Activated T-helper 1 cell treated with anti-CD3 and anti-CD28 coated beads, Interleukin-12 subunit alpha, Interleukin-12 subunit beta, Interleukin-2, Interleukin-4 antibody, amounts not matched to agents 30 ng/mL and 10 ng/mL and 1 ng/mL, durations not matched to agents 14 hours and 24 hours and 36 hours (primary cell): ENCODE results near the gene WNK1. TPM values are rescaled to one million over a fixed set of nuclear protein-coding genes. Genes with fewer than 3 reads are reported as not detected.

Experiments
- DNase-seq: peaks from one replicate; pipeline ENCODE4 v3.0.0; 2021; ENCODE audit warnings: low spot score
- H3K27ac Mint-ChIP-seq: one replicate; pipeline ENCODE4 v1.8.0; 2021; ENCODE audit warnings: mild to moderate bottlenecking, mixed read lengths
- H3K27me3 Mint-ChIP-seq: one replicate; pipeline ENCODE4 v1.8.0; 2022; ENCODE audit warnings: mild to moderate bottlenecking, moderate library complexity, mixed read lengths; ENCODE audit not compliant: insufficient read depth
- H3K36me3 Mint-ChIP-seq: one replicate; pipeline ENCODE4 v1.8.0; 2021; ENCODE audit warnings: low read depth, mixed read lengths
- H3K4me1 Mint-ChIP-seq: one replicate; pipeline ENCODE4 v1.8.0; 2021; ENCODE audit warnings: low read depth, mixed read lengths
- H3K4me3 Mint-ChIP-seq: one replicate; pipeline ENCODE4 v1.8.0; 2021; ENCODE audit warnings: mild to moderate bottlenecking, moderate library complexity, mixed read lengths
- H3K9me3 Mint-ChIP-seq: one replicate; pipeline ENCODE4 v1.8.0; 2021; ENCODE audit warnings: mixed read lengths
- intact Hi-C: fragments of 100-400 bp; cut with micrococcal nuclease; formaldehyde crosslinking; loops from one replicate; pipeline ENCODE4 v1.15.1; 2024
- total RNA-seq: library from RNA; stranded (reverse); gene quantifications from 2 replicates; pipeline ENCODE4 v1.2.3, GENCODE V29; 2022

WNK1 gene
- total RNA-seq, 1 donor from 2014 or later, result 178 TPM

- intact Hi-C loops, result loop anchor here (5.0 kb wide), 1 partner anchor 42 kb away; the partner anchor contains the start of gene RAD52
- DNase-seq, result no peak
- Mint-ChIP-seq H3K36me3 (peaks cover 73% of the 10 kb centered on the region), H3K27ac (peak overlapping the region; percentile 33), H3K4me1 (peaks cover 33% of the 10 kb centered on the region), H3K27me3 (no peaks in the 10 kb centered on the region), H3K4me3 (peak overlapping the region; percentile 1), H3K9me3 (no peaks in the 10 kb centered on the region)
Measured at GRCh38 chr12:905261-906031, 153.1 kb downstream of the WNK1 start.

DNA sequence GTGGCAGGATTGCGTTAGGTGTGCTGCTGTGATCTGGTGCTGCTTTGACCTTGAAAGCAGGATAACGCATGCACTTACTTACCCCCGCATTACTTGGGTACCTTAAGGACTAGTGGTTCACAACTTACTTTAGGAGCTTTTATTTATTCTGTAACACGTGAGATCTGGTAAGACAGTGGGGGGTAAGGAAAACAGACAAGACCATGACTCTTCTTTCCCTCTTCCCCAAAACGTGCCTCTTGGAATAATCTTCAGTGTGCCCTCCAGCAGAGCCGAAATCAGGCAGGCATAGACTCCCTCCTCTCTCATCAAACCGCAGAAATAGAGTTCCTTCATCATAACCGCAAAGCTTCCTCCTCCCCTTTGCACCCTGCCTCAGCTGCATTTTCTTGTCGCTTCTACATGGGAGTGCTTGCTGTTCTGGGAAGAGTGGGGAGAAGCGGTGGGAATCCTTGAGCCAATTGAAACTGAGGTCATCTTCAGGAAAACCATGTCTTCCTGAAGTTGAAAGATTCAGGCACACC is 153.7 kb downstream of the WNK1 start:
- Mint-ChIP-seq H3K9me3 (no peaks in the 10 kb centered on the region), H3K4me3 (no peak overlapping the region), H3K27ac (peak overlapping the region; percentile 49), H3K27me3 (no peaks in the 10 kb centered on the region), H3K36me3 (peaks cover 67% of the 10 kb centered on the region), H3K4me1 (peaks cover 33% of the 10 kb centered on the region)
- intact Hi-C loops, result loop anchor here (5.0 kb wide), 1 partner anchor 41 kb away; the partner anchor contains the start of gene RAD52
- DNase-seq, result no peak

GRCh38 chr12:907413-908185 is 155.2 kb downstream of the WNK1 start:
- Mint-ChIP-seq H3K36me3 (peaks cover 55% of the 10 kb centered on the region), H3K4me3 (no peak overlapping the region), H3K27me3 (no peaks in the 10 kb centered on the region), H3K4me1 (peaks cover 33% of the 10 kb centered on the region), H3K9me3 (no peaks in the 10 kb centered on the region), H3K27ac (peak overlapping the region; percentile 7)
- intact Hi-C loops, result loop anchor here (5.0 kb wide), 1 partner anchor 40 kb away; the partner anchor contains the start of gene RAD52
- no peak for DNase-seq

- H3K9me3 Mint-ChIP-seq, result no peaks in the 10 kb centered on the region
- H3K36me3 Mint-ChIP-seq, result peaks cover 58% of the 10 kb centered on the region
- no peak overlapping the region for H3K4me3 Mint-ChIP-seq
- DNase-seq, result no peak
- H3K27ac Mint-ChIP-seq, result peak overlapping the region; percentile 2
- intact Hi-C loops, result loop anchor here (5.0 kb wide), 1 partner anchor 37 kb away; the partner anchor contains the start of gene RAD52
- peaks cover 38% of the 10 kb centered on the region for H3K4me1 Mint-ChIP-seq
- H3K27me3 Mint-ChIP-seq, result no peaks in the 10 kb centered on the region
Measured at GRCh38 chr12:909861-910260, 157.5 kb downstream of the WNK1 start.

- Mint-ChIP-seq H3K4me3 (no peak overlapping the region), H3K27me3 (no peaks in the 10 kb centered on the region), H3K36me3 (peaks cover 57% of the 10 kb centered on the region), H3K27ac (no peak overlapping the region), H3K9me3 (no peaks in the 10 kb centered on the region), H3K4me1 (peaks cover 38% of the 10 kb centered on the region)
- intact Hi-C loops, result no loop called here
- DNase-seq, result no peak
Measured at GRCh38 chr12:910416-910815, 158.0 kb downstream of the WNK1 start.

GRCh38 chr12:911191-911826 is 158.9 kb downstream of the WNK1 start:
- H3K4me3 Mint-ChIP-seq, result no peak overlapping the region
- intact Hi-C loops, result no loop called here
- H3K27ac Mint-ChIP-seq, result no peak overlapping the region
- H3K9me3 Mint-ChIP-seq, result no peaks in the 10 kb centered on the region
- no peaks in the 10 kb centered on the region for H3K27me3 Mint-ChIP-seq
- peaks cover 30% of the 10 kb centered on the region for H3K4me1 Mint-ChIP-seq
- no peak for DNase-seq
- peaks cover 48% of the 10 kb centered on the region for H3K36me3 Mint-ChIP-seq

- intact Hi-C loops, result no loop called here
- no peak for DNase-seq
- Mint-ChIP-seq H3K27ac (no peak overlapping the region), H3K4me3 (no peak overlapping the region), H3K9me3 (no peaks in the 10 kb centered on the region), H3K27me3 (no peaks in the 10 kb centered on the region), H3K4me1 (peaks cover 23% of the 10 kb centered on the region), H3K36me3 (peaks cover 46% of the 10 kb centered on the region)
Measured at GRCh38 chr12:912466-913235, 160.3 kb downstream of the WNK1 start.

DNA sequence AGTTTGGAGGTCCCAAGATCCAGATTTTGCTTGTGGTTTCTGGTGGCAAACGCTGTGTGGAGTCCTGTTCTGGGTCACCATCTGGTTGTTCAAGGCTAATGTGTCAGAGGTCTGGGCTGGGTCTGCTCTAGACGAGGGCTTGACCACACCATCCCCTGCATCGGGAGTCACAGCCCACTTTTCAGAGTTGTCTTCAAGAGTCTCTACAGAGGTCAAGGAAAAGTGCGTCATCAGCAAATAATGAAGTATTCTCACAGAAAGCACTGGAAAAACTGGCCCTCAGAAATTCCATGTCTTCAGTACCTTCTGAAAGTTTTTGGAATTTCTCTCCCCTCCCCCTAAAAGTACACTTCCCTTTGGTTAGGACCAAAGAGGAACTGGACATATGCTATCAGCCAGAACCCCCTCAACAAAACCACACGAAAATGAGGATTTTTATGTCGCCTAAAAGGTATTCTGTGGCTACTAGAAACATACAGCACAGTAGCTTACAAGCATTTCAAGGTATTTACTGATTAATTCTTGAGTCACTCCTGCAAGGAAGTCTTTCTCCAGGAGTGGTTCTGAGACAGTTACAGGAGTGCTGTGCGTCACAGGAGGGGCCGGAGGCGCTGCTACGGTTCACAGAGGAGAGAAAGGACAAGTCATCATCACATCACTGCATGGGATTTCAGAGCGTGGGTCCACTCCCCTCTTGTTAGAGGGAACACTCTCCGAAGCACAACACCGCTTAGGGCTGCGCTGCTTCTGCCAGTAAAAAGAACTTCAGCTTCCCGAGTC is 161.7 kb downstream of the WNK1 start:
- intact Hi-C loops, result no loop called here
- Mint-ChIP-seq H3K4me3 (no peak overlapping the region), H3K9me3 (no peaks in the 10 kb centered on the region), H3K4me1 (peaks cover 18% of the 10 kb centered on the region), H3K27ac (no peak overlapping the region), H3K27me3 (no peaks in the 10 kb centered on the region), H3K36me3 (peaks cover 40% of the 10 kb centered on the region)
- no peak for DNase-seq

- H3K27ac Mint-ChIP-seq, result no peak overlapping the region
- H3K9me3 Mint-ChIP-seq, result no peaks in the 10 kb centered on the region
- H3K27me3 Mint-ChIP-seq, result no peaks in the 10 kb centered on the region
- peaks cover 33% of the 10 kb centered on the region for H3K36me3 Mint-ChIP-seq
- H3K4me1 Mint-ChIP-seq, result peaks cover 18% of the 10 kb centered on the region
- intact Hi-C loops, result no loop called here
- DNase-seq, result no peak
- no peak overlapping the region for H3K4me3 Mint-ChIP-seq
Measured at GRCh38 chr12:915090-915489, 162.7 kb downstream of the WNK1 start.

- Mint-ChIP-seq H3K4me3 (peak overlapping the region; percentile 60), H3K4me1 (peaks cover 18% of the 10 kb centered on the region), H3K27me3 (no peaks in the 10 kb centered on the region), H3K27ac (no peak overlapping the region), H3K36me3 (peaks cover 37% of the 10 kb centered on the region), H3K9me3 (no peaks in the 10 kb centered on the region)
- no peak for DNase-seq
- intact Hi-C loops, result no loop called here
Measured at GRCh38 chr12:916240-916639, 163.9 kb downstream of the WNK1 start.

DNA sequence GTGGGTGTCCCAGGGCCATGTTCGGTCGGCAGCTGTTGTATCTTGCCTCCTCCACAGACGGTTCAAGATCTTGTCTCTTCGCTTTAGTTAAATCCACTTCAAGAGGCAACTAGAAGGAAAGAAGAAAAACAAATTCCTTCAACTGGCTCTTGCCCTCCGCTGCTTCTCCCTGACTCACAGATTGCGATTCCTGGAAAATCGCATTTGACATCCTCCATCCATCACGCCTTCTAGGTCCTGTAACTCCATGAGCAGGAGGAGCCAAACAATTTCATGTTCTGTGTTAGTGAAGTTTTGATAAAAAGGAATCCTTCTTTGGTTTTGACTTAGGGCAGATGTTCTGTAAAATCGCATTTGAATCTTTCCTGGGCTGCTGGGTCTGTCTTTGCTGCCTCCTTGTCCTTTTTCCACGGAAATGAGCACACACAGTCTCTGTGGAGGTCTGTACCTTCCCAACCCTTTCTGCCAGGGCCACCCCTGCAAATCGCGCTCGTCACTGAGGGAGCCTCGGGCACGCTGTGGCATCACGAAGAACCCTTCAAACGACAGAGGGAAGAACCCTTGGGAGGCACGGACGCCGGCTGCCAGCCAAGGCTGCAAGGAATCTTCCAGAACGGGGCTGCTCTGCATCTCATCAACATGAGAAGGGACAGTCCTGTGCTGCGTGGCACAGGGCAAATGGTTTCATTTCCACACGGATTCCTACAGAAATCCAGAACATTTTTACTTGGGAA is 164.5 kb downstream of the WNK1 start:
- peaks cover 36% of the 10 kb centered on the region for H3K36me3 Mint-ChIP-seq
- H3K27me3 Mint-ChIP-seq, result no peaks in the 10 kb centered on the region
- peak overlapping the region; percentile 69 for H3K27ac Mint-ChIP-seq

More for the DNA sequence above, 164.5 kb downstream of the WNK1 start:
- no peak for DNase-seq
- no peaks in the 10 kb centered on the region for H3K9me3 Mint-ChIP-seq
- H3K4me1 Mint-ChIP-seq, result peaks cover 18% of the 10 kb centered on the region
- H3K4me3 Mint-ChIP-seq, result no peak overlapping the region
- intact Hi-C loops, result no loop called here
